IPS-20b (cell line): ENCODE data around the gene FHOD3.

Experiments
- H3K27ac ChIP-seq: one replicate; pipeline ENCODE4 v1.5.1; 2013; ENCODE audit warnings: low read length
- H3K27me3 ChIP-seq: 2 replicates; pipeline ENCODE4 v1.6.1; 2013; ENCODE audit warnings: mild to moderate bottlenecking, low read length, inconsistent platforms; ENCODE audit not compliant: insufficient read depth
- H3K36me3 ChIP-seq: 2 replicates; pipeline ENCODE4 v1.6.1; 2013; ENCODE audit warnings: low read depth, mild to moderate bottlenecking, inconsistent platforms, low read length, moderate library complexity; ENCODE audit not compliant: insufficient read depth
- H3K4me1 ChIP-seq: 2 replicates; pipeline ENCODE4 v1.6.1; 2013; ENCODE audit warnings: mild to moderate bottlenecking, control low read depth, inconsistent platforms, low read length, moderate library complexity; ENCODE audit not compliant: insufficient read depth
- H3K4me3 ChIP-seq: 2 replicates; pipeline ENCODE4 v1.5.1; 2013; ENCODE audit warnings: mild to moderate bottlenecking, low read length, inconsistent platforms
- H3K9ac ChIP-seq: 2 replicates; pipeline ENCODE4 v1.6.1; 2013; ENCODE audit warnings: low read depth, mild to moderate bottlenecking, inconsistent platforms, low read length, moderate library complexity
- H3K9me3 ChIP-seq: 2 replicates; pipeline ENCODE4 v1.6.1; 2013; ENCODE audit warnings: mild to moderate bottlenecking, low read depth, low read length, inconsistent platforms; ENCODE audit not compliant: insufficient read depth

FHOD3 gene

GRCh38 chr18:36675542-36675941 is 378.0 kb downstream of the FHOD3 start:
- Histone ChIP-seq H3K27me3 (no peaks in the 10 kb centered on the region), H3K36me3 (no peaks in the 10 kb centered on the region), H3K4me1 (peaks cover 7% of the 10 kb centered on the region), H3K4me3 (no peak overlapping the region), H3K9ac (no peak overlapping the region), H3K9me3 (peaks cover 17% of the 10 kb centered on the region), H3K27ac (no peak overlapping the region)

DNA sequence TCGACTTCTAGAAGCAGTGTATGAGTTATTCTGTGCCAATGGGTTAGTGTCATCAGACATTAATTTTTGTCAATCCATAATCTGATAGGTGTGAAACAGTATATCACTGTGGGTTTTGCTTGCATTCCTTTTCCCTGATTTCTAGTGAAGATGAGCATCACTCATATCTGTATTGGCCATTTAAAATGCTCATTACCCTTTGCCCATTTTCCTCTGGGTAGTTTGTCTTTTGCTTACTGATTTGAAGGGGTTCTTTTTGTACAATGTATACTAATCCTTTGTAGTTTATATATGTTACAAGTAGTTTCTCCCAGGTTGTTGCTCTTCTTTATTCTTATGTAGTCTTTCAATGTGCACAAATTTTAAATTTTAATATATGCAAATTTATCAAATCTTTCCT is 379.1 kb downstream of the FHOD3 start:
- H3K4me1 ChIP-seq: peaks cover 7% of the 10 kb centered on the region
- H3K4me3 ChIP-seq: no peak overlapping the region
- no peak overlapping the region for H3K27ac ChIP-seq
- H3K27me3 ChIP-seq: no peaks in the 10 kb centered on the region
- no peak overlapping the region for H3K9ac ChIP-seq
- H3K36me3 ChIP-seq: no peaks in the 10 kb centered on the region
- peaks cover 17% of the 10 kb centered on the region for H3K9me3 ChIP-seq

DNA sequence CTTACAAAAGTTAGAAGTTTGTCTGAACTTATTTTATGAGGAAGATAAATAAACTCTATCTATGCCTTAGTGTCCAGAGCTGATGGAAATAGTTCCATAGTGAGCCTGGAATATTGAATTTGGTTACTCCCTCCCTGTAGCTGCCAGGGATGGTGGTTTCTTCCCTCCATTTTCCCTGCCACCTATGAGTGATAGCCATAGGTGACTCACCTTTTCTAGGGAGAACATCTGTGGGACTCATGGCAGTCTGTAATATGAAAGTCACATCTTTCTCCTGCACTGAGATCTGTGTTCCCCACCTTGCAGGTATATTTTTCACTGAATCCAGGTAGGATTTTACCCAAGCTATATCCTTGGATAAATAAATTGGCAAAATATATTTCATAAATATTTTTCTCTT is 382.5 kb downstream of the FHOD3 start:
- Histone ChIP-seq H3K27ac (no peak overlapping the region), H3K27me3 (no peaks in the 10 kb centered on the region), H3K4me1 (no peaks in the 10 kb centered on the region), H3K9me3 (peaks cover 17% of the 10 kb centered on the region), H3K4me3 (no peak overlapping the region), H3K9ac (no peak overlapping the region), H3K36me3 (no peaks in the 10 kb centered on the region)

DNA sequence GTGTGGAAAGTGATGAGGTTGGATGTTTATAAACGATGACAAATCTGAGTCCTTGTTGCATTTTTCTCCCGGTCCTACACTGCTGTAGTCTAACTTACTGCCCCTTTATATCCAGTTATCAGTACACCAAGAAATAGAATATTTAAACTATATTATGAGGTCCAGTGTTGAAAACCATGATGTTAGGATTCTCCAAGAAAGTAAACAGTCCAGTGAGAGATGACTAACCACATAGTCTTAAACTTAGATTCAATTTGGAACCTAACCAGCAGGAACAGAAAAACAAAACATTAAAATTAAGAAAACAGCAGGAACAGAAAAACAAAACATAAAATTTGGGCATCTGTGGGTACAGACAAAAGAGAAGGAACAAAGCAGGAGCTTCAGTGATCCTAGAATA is 388.1 kb downstream of the FHOD3 start:
- H3K27me3 ChIP-seq: no peaks in the 10 kb centered on the region
- H3K27ac ChIP-seq: no peak overlapping the region
- no peaks in the 10 kb centered on the region for H3K9me3 ChIP-seq
- H3K4me1 ChIP-seq: no peaks in the 10 kb centered on the region
- no peak overlapping the region for H3K4me3 ChIP-seq
- H3K9ac ChIP-seq: no peak overlapping the region
- H3K36me3 ChIP-seq: no peaks in the 10 kb centered on the region

DNA sequence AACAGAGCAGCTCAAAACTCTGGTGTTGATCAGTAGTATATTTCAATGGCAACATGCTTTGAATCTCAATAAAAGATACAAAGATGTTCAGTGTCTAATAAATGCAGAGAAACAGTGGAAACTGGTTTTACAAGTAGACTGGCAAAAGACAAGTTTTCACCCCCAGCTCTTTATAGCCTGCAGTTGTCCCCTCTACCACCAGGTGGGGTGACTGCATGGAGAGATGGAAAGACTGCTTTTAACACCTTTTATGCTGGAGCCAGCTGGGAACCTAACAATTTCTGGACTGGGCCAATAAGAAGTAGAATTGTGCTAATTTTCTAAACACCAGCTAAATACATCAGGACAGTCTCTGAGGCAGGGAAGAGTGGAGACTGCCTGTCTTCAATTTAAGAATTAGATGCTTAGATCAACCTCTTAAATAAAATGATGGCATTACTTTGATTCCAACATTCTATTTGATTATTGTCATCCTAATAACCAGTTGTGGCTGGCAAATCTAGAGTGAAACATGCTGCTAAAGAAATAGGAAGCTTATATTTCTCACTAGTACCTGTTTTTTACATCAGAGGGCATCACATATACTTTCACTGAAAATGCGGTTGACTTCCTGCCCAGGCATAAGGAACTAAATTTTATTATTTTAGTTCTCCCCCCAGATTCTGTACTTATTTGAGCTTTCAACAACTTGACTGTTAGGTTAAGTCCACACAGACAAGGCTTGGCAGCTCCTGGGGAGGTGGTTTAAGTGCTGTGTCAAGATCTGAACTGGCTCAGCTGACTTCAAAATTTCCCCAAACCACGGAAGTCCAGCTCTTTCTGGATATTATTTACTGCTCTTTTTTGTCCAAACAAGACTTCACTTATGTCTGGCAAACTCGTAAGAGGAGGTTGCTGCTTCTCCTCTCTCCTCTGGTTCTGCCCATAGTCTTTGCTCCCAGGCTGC is 390.8 kb downstream of the FHOD3 start:
- Histone ChIP-seq H3K27me3 (no peaks in the 10 kb centered on the region), H3K27ac (no peak overlapping the region), H3K36me3 (no peaks in the 10 kb centered on the region), H3K9ac (no peak overlapping the region), H3K4me1 (no peaks in the 10 kb centered on the region), H3K9me3 (no peaks in the 10 kb centered on the region), H3K4me3 (no peak overlapping the region)

DNA sequence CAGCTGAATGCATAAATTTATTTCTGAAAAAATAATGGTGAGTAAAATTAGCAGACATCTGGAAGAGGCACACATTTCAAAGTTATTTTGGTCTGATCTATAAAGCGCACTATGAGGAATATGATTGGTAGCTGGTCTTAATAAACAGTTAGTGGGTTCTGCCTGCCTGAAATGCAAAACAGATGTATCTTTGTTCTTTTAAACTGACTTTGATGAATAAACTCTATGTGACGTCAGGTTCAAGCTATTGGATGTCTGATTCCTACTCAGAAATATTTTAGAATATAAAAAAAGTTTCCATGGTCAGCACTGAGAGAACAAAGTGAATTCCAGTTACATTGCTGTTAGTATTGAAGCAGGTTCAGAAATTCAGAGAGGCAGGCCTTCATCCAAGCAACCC is 394.9 kb downstream of the FHOD3 start:
- no peaks in the 10 kb centered on the region for H3K27me3 ChIP-seq
- no peaks in the 10 kb centered on the region for H3K9me3 ChIP-seq
- no peak overlapping the region for H3K9ac ChIP-seq
- H3K36me3 ChIP-seq: no peaks in the 10 kb centered on the region
- no peaks in the 10 kb centered on the region for H3K4me1 ChIP-seq
- no peak overlapping the region for H3K4me3 ChIP-seq
- no peak overlapping the region for H3K27ac ChIP-seq

DNA sequence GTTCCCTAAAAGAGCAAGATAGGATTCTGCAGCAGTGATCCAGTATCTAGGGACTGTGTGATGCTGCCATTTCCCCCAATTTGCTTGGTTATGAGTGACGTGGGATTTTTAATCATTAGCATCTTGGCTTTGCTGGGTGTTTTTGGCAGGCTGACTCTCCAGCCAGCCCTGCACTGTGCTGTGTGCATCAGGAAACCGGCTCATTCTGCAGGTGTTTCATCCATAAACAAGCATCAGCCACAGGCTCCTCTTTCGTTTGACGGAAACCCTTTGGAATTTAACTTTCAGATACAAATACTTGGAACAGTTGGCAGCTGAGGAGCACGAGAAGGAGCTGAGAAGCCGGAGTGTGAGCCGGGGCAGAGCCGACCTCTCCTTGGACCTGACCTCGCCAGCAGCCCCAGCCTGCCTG is 395.4 kb downstream of the FHOD3 start:
- Histone ChIP-seq H3K9me3 (no peaks in the 10 kb centered on the region), H3K9ac (no peak overlapping the region), H3K27ac (no peak overlapping the region), H3K27me3 (no peaks in the 10 kb centered on the region), H3K36me3 (no peaks in the 10 kb centered on the region), H3K4me1 (no peaks in the 10 kb centered on the region), H3K4me3 (no peak overlapping the region)

GRCh38 chr18:36693931-36694620 is 396.6 kb downstream of the FHOD3 start:
- Histone ChIP-seq H3K9me3 (no peaks in the 10 kb centered on the region), H3K4me3 (no peak overlapping the region), H3K4me1 (no peaks in the 10 kb centered on the region), H3K27me3 (no peaks in the 10 kb centered on the region), H3K27ac (no peak overlapping the region), H3K9ac (no peak overlapping the region), H3K36me3 (no peaks in the 10 kb centered on the region)

- Histone ChIP-seq H3K9ac (no peak overlapping the region), H3K36me3 (no peaks in the 10 kb centered on the region), H3K4me1 (no peaks in the 10 kb centered on the region), H3K27ac (no peak overlapping the region), H3K4me3 (no peak overlapping the region), H3K9me3 (no peaks in the 10 kb centered on the region), H3K27me3 (no peaks in the 10 kb centered on the region)
Observed at GRCh38 chr18:36695806-36696205, 398.3 kb downstream of the FHOD3 start.

DNA sequence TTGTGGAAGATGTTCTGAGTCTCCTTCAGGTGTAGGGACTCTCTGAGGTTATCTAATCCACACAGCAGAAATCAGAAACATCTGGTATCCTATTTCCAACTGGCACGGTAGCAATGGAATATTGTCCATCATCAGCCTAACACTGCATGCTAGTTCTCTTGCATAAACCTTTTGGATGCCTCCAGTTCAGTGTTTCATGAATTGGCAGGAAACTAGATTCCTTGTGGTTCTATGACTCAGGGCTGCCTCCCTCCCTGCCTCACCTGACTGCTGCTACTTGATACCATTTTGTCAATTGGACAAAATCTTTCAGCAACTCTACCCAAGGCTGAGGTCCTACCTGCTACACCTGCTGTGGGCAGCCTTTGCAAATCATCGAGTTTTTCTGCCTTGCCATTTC is 400.4 kb downstream of the FHOD3 start:
- Histone ChIP-seq H3K4me3 (no peak overlapping the region), H3K4me1 (no peaks in the 10 kb centered on the region)

DNA sequence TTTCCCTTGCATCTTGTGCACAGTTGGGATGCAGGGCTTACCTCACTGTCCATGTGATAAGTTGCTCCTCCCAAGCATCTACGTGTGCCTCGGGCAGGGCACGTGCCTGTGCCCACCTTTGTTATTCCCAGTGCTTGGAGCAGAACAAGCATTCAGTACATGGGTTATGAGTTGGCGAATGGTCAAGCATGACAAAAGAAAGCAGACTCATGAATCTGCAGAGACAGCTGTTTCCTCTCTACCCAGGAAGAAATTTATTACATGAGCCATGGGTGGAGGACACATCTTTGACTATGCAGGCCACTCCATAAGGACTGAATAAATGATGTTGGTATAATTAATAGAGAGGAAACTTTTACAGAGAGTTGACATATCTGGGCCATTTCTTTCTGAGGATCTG is 403.4 kb downstream of the FHOD3 start:
- Histone ChIP-seq H3K9ac (no peak overlapping the region), H3K27ac (no peak overlapping the region), H3K4me1 (no peaks in the 10 kb centered on the region)

More for the DNA sequence above, 400.4 kb downstream of the FHOD3 start:
- Histone ChIP-seq H3K9me3 (no peaks in the 10 kb centered on the region), H3K27ac (no peak overlapping the region), H3K9ac (no peak overlapping the region), H3K27me3 (no peaks in the 10 kb centered on the region), H3K36me3 (no peaks in the 10 kb centered on the region)

More for the DNA sequence above, 403.4 kb downstream of the FHOD3 start:
- H3K36me3 ChIP-seq: no peaks in the 10 kb centered on the region
- H3K4me3 ChIP-seq: no peak overlapping the region
- H3K27me3 ChIP-seq: no peaks in the 10 kb centered on the region
- H3K9me3 ChIP-seq: no peaks in the 10 kb centered on the region
